Fibroblast of skin of right quadriceps (primary cell): Measurements from ENCODE around the gene GNGT1.

ENCODE experiments used
- DNase-seq: peaks from one replicate; pipeline ENCODE4 v3.0.0-alpha.2; 2013

GNGT1 gene

GRCh38 chr7:93906267-93906666, at the start of gene GNGT1:
GNGT1 (plus strand) TSS chr7:93906567; CDS start chr7:93906747, 180 bp downstream.
- DNase-seq: no peak

- DNase-seq: no peak
Measured at GRCh38 chr7:93858857-93859256, 47.5 kb upstream of the GNGT1 start.

DNA sequence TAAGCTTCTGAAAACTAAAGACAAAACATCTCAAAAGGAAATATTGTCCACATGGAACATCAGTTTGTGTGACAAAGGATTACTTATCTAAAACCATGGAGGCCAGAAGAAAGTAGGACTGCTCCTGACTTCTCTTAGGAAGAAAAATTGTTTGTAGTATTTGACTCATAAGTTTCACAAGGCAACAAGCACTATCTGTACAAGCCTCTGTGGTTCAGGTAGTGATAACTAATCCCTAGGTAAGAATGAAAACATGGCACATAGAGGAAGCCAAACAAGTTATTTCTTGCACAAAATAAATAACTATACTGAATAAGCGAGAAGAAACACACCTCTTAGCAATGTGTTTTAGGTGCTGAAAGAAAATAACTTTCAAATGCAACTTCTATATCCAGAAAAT, 46.1 kb upstream of the GNGT1 start:
- no peak for DNase-seq

DNA sequence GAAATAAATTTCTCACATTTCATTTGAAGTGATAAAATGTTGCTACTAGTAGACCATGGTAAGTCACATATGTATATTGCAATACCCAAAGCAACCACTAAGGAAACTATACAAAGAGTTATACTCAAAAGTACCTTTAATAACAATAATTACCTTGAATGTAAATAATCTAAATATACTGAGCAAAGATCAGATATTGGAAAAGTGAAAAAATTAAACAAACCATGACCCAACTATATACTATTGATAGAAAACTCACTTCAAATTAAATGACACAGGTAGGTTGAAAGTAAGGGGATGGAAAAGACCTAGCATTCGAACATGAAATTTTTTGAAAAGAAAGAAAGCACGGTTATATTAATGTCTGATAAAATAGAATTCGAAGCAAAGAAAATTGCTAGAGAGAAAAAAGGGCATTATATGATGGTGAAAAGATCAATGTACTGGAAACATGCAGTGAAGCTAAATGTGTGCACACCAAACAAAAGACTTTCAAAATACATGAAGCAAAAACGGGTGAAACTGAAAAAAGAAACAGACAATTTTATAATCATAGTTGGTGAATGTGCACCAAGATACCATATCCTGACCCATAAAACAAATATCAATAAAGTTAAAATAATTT, 44.9 kb upstream of the GNGT1 start:
- DNase-seq: no peak

DNA sequence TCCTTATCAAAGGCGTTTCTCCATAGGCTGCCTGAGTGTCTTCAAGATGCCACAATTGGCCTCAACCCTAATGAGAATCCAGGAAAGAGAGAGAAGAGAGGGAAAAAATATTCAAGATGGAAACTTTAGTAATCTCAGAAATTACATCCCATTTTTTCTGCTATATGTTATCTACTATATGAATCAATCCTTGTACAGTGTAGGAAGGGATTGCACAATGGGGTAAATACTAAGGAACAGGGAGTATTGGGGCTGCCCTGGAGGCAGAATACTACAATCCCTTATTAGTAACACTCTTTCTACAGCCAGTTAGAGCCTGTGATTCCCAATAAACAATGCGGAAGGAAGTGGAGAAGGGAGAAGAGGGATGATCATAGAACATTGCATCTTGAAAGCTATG, 43.7 kb upstream of the GNGT1 start:
- DNase-seq: no peak

DNA sequence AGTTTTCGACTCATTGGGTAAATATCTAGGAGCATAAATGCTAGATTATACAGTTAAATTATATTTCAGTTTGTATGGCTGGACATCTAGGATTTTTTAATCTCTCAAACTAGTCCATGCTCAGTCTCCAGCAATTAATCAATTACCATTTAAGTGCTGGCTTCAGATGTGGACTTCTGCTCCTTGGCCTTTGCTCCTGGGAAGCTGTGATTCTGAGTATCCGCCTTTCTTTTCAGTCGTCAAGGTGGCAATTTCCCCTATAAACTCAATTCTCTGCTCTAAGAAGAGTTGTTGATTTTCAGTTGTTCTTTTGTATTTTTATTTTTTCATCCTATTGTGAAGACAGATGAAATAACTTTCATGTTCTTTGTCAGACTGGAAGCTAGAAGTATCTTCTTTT, 39.5 kb upstream of the GNGT1 start:
- DNase-seq: no peak

- DNase-seq: no peak
Measured at GRCh38 chr7:93873998-93874574, 32.3 kb upstream of the GNGT1 start.

- DNase-seq: no peak
Measured at GRCh38 chr7:93877742-93878141, 28.6 kb upstream of the GNGT1 start.

DNA sequence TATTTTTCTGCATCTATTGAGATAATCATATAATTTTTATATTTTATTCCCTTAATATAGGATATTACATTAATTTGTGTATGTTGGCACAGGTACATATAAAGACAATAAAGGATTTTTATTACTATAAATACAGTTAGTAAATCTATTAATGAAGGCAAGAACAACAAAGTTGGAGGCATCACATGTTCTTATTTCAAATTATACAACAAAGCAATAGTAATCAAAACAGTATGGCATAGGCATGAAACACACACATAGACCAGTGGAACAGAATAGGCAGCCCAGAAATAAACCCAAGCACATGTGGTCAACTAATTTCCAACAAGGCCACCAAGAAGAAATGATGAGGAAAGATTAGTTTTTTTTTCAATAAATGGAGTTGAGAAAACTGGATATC, 27.0 kb upstream of the GNGT1 start:
- DNase-seq: no peak

DNA sequence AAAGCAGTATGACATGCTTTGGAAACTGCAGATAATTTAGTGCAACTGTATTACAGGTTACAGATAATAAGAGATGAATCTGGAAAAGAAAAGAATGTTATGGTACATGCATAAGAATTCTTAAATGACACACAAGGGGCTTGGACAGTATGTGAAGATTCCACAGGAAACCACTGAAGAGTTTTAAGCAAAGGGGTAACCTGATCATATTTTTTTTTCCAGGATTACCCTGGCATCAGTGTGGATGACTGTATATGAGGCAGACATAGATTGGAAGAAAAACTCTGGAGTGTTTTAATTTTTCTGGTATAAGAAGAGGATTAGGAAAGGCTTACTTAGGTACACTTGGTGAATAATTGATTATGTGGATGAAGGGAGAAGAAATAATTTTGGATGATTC, 23.9 kb upstream of the GNGT1 start:
- DNase-seq: peak; percentile 11

GRCh38 chr7:93883078-93883916, 23.1 kb upstream of the GNGT1 start:
- no peak for DNase-seq

DNA sequence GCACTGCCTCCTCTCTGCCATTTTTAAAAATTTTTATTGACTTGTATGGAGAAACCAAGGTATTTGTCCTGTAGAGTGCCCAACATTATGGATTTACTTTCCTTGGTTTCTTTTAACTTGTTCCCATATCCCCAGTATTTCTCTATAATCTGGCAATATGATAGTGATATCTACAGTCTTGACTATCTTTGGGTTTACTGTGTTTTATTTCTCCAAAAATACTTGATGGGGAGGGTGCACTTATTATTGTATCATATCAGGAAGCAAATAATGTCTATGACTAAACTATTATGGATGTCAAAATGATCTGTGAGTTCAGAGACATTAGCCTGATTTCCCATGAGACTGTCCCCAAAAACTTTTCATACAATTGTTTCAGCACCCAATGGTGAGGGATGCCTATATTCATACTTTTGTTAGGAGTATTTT, 22.4 kb upstream of the GNGT1 start:
- DNase-seq: no peak

DNA sequence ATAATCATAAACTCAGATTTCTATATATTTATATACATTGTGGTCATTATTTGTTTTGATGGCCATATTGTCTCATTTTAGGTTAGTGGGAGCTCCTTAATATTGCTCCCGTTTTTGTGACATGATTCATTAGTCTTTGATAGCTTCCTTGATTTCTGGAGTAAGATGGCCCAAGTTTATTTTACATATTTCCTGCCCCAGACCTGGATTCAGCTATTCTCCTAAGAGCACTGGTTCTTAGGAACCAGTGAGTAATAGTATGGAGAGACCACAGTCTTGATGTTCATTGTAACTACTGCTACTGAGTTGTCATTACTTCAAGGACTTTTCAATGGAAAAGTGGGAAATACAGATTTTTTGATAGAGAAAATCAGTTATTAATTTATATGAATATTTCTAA, 21.8 kb upstream of the GNGT1 start:
- no peak for DNase-seq

GRCh38 chr7:93889261-93889660, 17.1 kb upstream of the GNGT1 start:
- peak; percentile 65 for DNase-seq

- DNase-seq: peak; percentile 48
Measured at GRCh38 chr7:93890041-93890463, 16.3 kb upstream of the GNGT1 start.

DNA sequence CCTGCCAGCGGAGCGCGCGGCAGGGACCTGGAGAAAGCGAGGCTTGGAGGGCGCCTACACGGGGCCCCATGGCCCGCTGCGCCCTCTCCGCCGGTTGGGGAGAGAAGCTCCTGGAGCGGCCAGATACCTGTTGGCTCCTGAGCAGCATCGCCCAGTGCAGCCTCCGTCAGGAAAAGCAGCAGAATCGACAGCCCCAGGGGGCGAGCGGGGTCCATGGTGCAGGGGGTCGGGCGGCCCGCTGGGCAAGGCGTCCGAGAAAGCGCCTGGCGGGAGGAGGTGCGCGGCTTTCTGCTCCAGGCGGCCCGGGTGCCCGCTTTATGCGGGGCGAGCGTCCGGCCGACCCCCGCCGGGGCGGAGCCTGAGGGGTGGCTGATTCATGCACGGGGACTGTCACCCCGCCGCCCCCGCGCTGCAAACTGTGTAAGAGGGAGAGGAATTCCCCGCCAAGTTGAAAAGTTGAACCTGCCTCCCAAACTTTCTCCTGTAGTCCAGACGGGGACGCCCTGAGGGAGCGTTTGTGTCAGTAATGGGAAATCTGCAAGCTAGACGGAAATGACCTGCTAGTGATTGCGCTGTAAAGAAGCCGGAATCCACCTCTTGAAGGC, 15.8 kb upstream of the GNGT1 start, which contains the start of gene TFPI2:
TFPI2 (minus strand) TSS at position 290 of the 605 bp plus-strand sequence; CDS start at position 215, 75 bp downstream.
- peak; percentile 62 for DNase-seq

DNA sequence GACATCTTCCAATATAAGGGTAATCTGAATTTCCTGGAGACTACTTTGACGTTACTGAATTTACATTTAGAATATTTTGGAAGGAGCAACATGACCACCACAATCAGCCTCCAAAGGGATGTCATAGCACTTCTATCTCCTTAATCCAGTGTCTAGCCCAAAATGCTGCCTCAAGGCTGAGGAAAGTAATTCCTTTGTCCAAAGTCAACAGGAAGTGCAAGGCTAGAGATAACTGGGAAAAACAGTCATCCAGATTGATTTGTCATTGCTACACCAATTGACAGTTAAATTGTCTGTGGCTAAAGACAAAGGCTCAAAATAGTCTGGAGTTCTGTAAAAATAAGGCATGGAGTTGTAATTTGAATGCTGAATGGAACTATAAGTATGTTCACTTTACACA, 11.9 kb upstream of the GNGT1 start:
- peak; percentile 21 for DNase-seq

- DNase-seq: no peak
Measured at GRCh38 chr7:93894966-93895640, 11.3 kb upstream of the GNGT1 start.

DNA sequence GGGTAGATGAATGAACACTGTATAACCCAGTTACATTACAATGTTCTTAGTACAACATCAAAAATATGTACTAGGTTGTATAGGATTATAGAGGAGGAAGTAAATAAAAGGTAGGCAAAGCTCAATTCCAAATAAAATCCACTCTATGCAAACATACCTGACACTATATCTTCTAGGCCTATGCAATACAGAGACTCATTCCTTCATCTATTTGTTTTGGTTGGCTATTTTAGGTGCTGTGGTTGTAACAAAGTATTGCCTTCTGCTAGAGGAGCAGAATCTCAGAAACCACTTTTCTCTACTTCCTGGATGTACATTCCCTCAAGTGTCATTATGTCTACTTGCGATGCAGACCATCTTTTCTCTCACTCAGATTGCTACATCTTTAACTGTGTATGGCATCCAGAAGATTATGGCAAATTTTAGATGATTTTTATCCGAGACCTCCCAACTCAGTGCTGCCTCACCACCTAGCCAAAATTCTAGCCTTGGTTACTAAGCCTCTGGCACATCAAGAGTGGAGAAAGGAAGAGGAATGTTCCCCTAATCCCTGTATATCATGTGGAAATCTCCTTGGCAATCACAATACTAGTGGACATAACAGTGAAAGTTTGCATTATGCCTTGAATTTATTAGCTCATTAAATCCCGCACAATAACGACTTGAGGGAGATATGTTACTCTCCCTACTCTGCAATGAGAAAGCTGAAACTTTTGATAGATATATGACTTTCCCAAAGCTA, 10.3 kb upstream of the GNGT1 start:
- DNase-seq: no peak

GRCh38 chr7:93897680-93898079, 8.7 kb upstream of the GNGT1 start:
- DNase-seq: no peak

GRCh38 chr7:93902777-93903423, 3.5 kb upstream of the GNGT1 start:
- DNase-seq: peak; percentile 66
